Trophoblast cell (in vitro differentiated cells and primary cell): ENCODE results near the gene NTM.
"Not testable (repeated sequence)": the region's sequence is repeated elsewhere in the genome, so short reads cannot be mapped to it uniquely, and the experiment has no call there.

ENCODE experiments used
- DNase-seq, 2 donors: peaks; one replicate each; pipeline ENCODE4 v3.0.0-alpha.2; 2016
- H2AFZ ChIP-seq: 2 replicates; pipeline ENCODE4 v1.6.1; 2013; ENCODE audit warnings: low read length, moderate library complexity, mild to moderate bottlenecking; ENCODE audit not compliant: insufficient read depth, poor library complexity
- H2AK5ac ChIP-seq: 2 replicates; pipeline ENCODE4 v1.6.1; 2013; ENCODE audit warnings: mild to moderate bottlenecking, low read length
- H2BK120ac ChIP-seq: 2 replicates; pipeline ENCODE4 v1.6.1; 2013; ENCODE audit warnings: low read length, mild to moderate bottlenecking, moderate library complexity; ENCODE audit not compliant: insufficient read depth, poor library complexity
- H2BK12ac ChIP-seq: 2 replicates; pipeline ENCODE4 v1.6.1; 2013; ENCODE audit warnings: mild to moderate bottlenecking, low read length, moderate library complexity
- H2BK5ac ChIP-seq: 2 replicates; pipeline ENCODE4 v1.6.1; 2013; ENCODE audit warnings: low read length, low read depth, moderate library complexity, mild to moderate bottlenecking; ENCODE audit not compliant: poor library complexity
- H3K14ac ChIP-seq: 2 replicates; pipeline ENCODE4 v1.6.1; 2013; ENCODE audit warnings: mild to moderate bottlenecking, low read length
- H3K18ac ChIP-seq: 2 replicates; pipeline ENCODE4 v1.6.1; 2013; ENCODE audit warnings: mild to moderate bottlenecking, low read length
- H3K23ac ChIP-seq: 2 replicates; pipeline ENCODE4 v1.6.1; 2013; ENCODE audit warnings: low read length
- H3K27ac ChIP-seq: 2 replicates; pipeline ENCODE4 v1.5.1; 2013; ENCODE audit warnings: low read depth, mild to moderate bottlenecking, inconsistent platforms, low read length, moderate library complexity
- H3K27me3 ChIP-seq: 2 replicates; pipeline ENCODE4 v1.6.1; 2013; ENCODE audit warnings: inconsistent platforms, mild to moderate bottlenecking, low read length, moderate library complexity; ENCODE audit not compliant: insufficient read depth
- H3K36me3 ChIP-seq, 2 experiments: 1 replicate in 1 of 2; 2 replicates in 1 of 2; pipeline ENCODE4 v1.6.1; 2013; ENCODE audit warnings: low read length in 2 of 2, mild to moderate bottlenecking in 2 of 2, moderate library complexity in 1 of 2; ENCODE audit not compliant: insufficient read depth in 2 of 2, control insufficient read depth in 1 of 2
- H3K4ac ChIP-seq: 2 replicates; pipeline ENCODE4 v1.6.1; 2013; ENCODE audit warnings: low read depth, mild to moderate bottlenecking, low read length, moderate library complexity
- H3K4me1 ChIP-seq, 2 experiments: 1 replicate in 1 of 2; 2 replicates in 1 of 2; pipeline ENCODE4 v1.6.1; 2013; ENCODE audit warnings: low read length in 2 of 2, mild to moderate bottlenecking in 2 of 2, moderate library complexity in 1 of 2; ENCODE audit not compliant: insufficient read depth in 2 of 2, control insufficient read depth in 1 of 2
- H3K4me2 ChIP-seq: 2 replicates; pipeline ENCODE4 v1.6.1; 2013; ENCODE audit warnings: inconsistent platforms, mild to moderate bottlenecking, low read length, moderate library complexity
- H3K4me3 ChIP-seq: 2 replicates; pipeline ENCODE4 v1.5.1; 2013; ENCODE audit warnings: mild to moderate bottlenecking, low read depth, low read length, inconsistent platforms
- H3K79me1 ChIP-seq: one replicate; pipeline ENCODE4 v1.6.1; 2013; ENCODE audit warnings: low read length
- H3K79me2 ChIP-seq: 2 replicates; pipeline ENCODE4 v1.6.1; 2013; ENCODE audit warnings: low read length, mild to moderate bottlenecking; ENCODE audit not compliant: control insufficient read depth, insufficient read depth, poor library complexity
- H3K9ac ChIP-seq: 2 replicates; pipeline ENCODE4 v1.6.1; 2013; ENCODE audit warnings: mild to moderate bottlenecking, low read length
- H3K9me3 ChIP-seq: 2 replicates; pipeline ENCODE4 v1.6.1; 2013; ENCODE audit warnings: low read depth, mild to moderate bottlenecking, control low read depth, inconsistent platforms, low read length; ENCODE audit not compliant: insufficient read depth
- H4K12ac ChIP-seq: 2 replicates; pipeline ENCODE4 v1.6.1; 2013; ENCODE audit warnings: low read depth, mild to moderate bottlenecking, low read length, moderate library complexity
- H4K8ac ChIP-seq: 2 replicates; pipeline ENCODE4 v1.6.1; 2013; ENCODE audit warnings: low read depth, mild to moderate bottlenecking, low read length, moderate library complexity
- H4K91ac ChIP-seq: one replicate; pipeline ENCODE4 v1.6.1; 2013; ENCODE audit warnings: low read depth, mild to moderate bottlenecking, low read length, moderate library complexity
- WGBS: extraction: QIAGEN DNeasy Blood & Tissue Kit; methylation state at CpG from one replicate; pipeline ENCODE4 v1.1.7; 2013; ENCODE audit warnings: missing lambda C conversion rate; ENCODE audit not compliant: insufficient read length, insufficient coverage; ENCODE audit errors: extremely low coverage; 5-methylcytosine and 5-hydroxymethylcytosine counted together

Gene NTM

GRCh38 chr11:131422496-131422895, 52.1 kb downstream of the NTM start:
- H3K79me1 ChIP-seq: peaks cover 9% of the 10 kb centered on the region
- H4K91ac ChIP-seq: no peak overlapping the region

GRCh38 chr11:131423688-131424087, 53.3 kb downstream of the NTM start:
- no peak overlapping the region for H3K14ac ChIP-seq
- H3K79me1 ChIP-seq: peaks cover 9% of the 10 kb centered on the region
- no peak overlapping the region for H4K8ac ChIP-seq
- H3K23ac ChIP-seq: no peak overlapping the region
- H2AFZ ChIP-seq: no peak overlapping the region
- H3K9ac ChIP-seq: no peak overlapping the region
- H2AK5ac ChIP-seq: no peak overlapping the region
- H3K4me1 ChIP-seq: peaks cover 14 to 15% of the 10 kb centered on the region in 2 experiments
- H3K36me3 ChIP-seq: no peaks in the 10 kb centered on the region
- no peak overlapping the region for H4K12ac ChIP-seq
- no peaks in the 10 kb centered on the region for H3K27me3 ChIP-seq
- no peak overlapping the region for H4K91ac ChIP-seq
- H3K4ac ChIP-seq: no peak overlapping the region
- H3K9me3 ChIP-seq: no peaks in the 10 kb centered on the region
- H2BK5ac ChIP-seq: no peak overlapping the region
- no CpG with 5 or more reads among the region's 4 CpGs for WGBS
- H3K27ac ChIP-seq: peak overlapping the region; percentile 62
- H3K4me2 ChIP-seq: peak overlapping the region; percentile 54
- H3K18ac ChIP-seq: no peak overlapping the region
- DNase-seq: peak; percentile 96 to 98
- no peaks in the 10 kb centered on the region for H3K79me2 ChIP-seq
- no peak overlapping the region for H3K4me3 ChIP-seq
- H2BK12ac ChIP-seq: peak overlapping the region; percentile 68
- H2BK120ac ChIP-seq: peak overlapping the region; percentile 41

More at GRCh38 chr11:131422496-131422895, 52.1 kb downstream of the NTM start:
- Histone ChIP-seq H3K4me2 (no peak overlapping the region), H4K8ac (no peak overlapping the region), H4K12ac (no peak overlapping the region), H3K9me3 (no peaks in the 10 kb centered on the region), H3K79me2 (no peaks in the 10 kb centered on the region), H3K4me1 (peaks cover 14 to 15% of the 10 kb centered on the region in 2 experiments), H3K4ac (no peak overlapping the region), H2BK120ac (no peak overlapping the region), H3K14ac (no peak overlapping the region), H3K27ac (no peak overlapping the region), H3K27me3 (no peaks in the 10 kb centered on the region), H3K36me3 (no peaks in the 10 kb centered on the region), H3K4me3 (no peak overlapping the region), H2BK12ac (no peak overlapping the region), H3K9ac (no peak overlapping the region), H3K23ac (no peak overlapping the region), H2AFZ (no peak overlapping the region), H2BK5ac (no peak overlapping the region), H2AK5ac (no peak overlapping the region), H3K18ac (no peak overlapping the region)
- DNase-seq: peak; percentile 69 to 85
- no CpG with 5 or more reads among the region's 4 CpGs for WGBS

DNA sequence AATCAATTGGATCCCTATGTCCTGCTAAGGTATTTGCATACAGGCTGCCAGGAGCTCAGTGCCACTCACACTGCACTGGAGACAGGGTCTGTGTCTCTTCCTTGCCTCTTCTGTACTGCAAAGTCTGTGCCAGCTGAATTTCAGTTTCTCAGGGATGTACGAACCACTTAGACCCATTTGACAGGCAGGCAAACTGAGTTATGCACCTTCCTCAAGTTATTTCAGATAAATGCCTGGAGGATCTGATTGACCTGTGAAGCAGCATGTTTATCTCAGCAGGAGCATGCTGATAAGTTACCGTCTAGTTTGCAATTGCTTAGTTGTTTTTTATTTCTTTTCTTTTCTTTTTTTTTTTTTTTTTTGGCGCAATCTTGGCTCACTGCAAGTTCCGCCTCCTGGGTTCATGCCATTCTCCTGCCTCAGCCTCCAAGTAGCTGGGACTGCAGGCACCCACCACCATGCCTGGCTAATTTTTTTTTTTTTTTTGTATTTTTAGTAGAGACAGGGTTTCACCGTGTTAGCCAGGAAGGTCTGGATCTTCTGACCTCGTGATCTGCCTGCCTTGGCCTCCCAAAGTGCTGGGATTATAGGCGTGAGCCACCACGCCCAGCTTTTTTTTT, 54.0 kb downstream of the NTM start:
- Histone ChIP-seq H2BK120ac (peak overlapping the region; percentile 90), H2AK5ac (peak overlapping the region; percentile 70), H3K4me1 (peaks cover 14 to 15% of the 10 kb centered on the region in 2 experiments), H2BK12ac (peak overlapping the region; percentile 72), H2BK5ac (peak overlapping the region; percentile 53), H4K91ac (peak overlapping the region; percentile 41), H3K14ac (peak overlapping the region; percentile 72), H4K8ac (peak overlapping the region; percentile 39)
- H3K79me2 ChIP-seq, H3K18ac ChIP-seq, H3K36me3 ChIP-seq, H3K4me3 ChIP-seq, H3K27me3 ChIP-seq, H3K79me1 ChIP-seq, H2AFZ ChIP-seq, H3K23ac ChIP-seq, H3K9me3 ChIP-seq, H3K27ac ChIP-seq, H4K12ac ChIP-seq, H3K9ac ChIP-seq, H3K4me2 ChIP-seq, H3K4ac ChIP-seq: not testable (repeated sequence)
- DNase-seq: peak; percentile 42 to 71
- WGBS: no CpG with 5 or more reads among the region's 8 CpGs

GRCh38 chr11:131425285-131425684, 54.9 kb downstream of the NTM start:
- no peak overlapping the region for H2BK5ac ChIP-seq
- no CpG with 5 or more reads among the region's 5 CpGs for WGBS
- no peak overlapping the region for H2BK120ac ChIP-seq
- H3K79me1 ChIP-seq: peaks cover 9% of the 10 kb centered on the region
- H4K8ac ChIP-seq: no peak overlapping the region
- no peak overlapping the region for H3K4me2 ChIP-seq
- no peak overlapping the region for H3K23ac ChIP-seq
- no peaks in the 10 kb centered on the region for H3K9me3 ChIP-seq
- no peaks in the 10 kb centered on the region for H3K79me2 ChIP-seq
- DNase-seq: no peak
- no peak overlapping the region for H2BK12ac ChIP-seq
- H2AFZ ChIP-seq: no peak overlapping the region
- no peak overlapping the region for H3K27ac ChIP-seq
- H3K27me3 ChIP-seq: no peaks in the 10 kb centered on the region
- H4K12ac ChIP-seq: no peak overlapping the region
- H3K14ac ChIP-seq: no peak overlapping the region
- H3K36me3 ChIP-seq: no peaks in the 10 kb centered on the region
- H2AK5ac ChIP-seq: no peak overlapping the region
- H3K4me1 ChIP-seq: peaks cover 14 to 15% of the 10 kb centered on the region in 2 experiments
- H3K9ac ChIP-seq: no peak overlapping the region
- H3K18ac ChIP-seq: no peak overlapping the region
- H3K4me3 ChIP-seq: no peak overlapping the region
- H3K4ac ChIP-seq: no peak overlapping the region
- H4K91ac ChIP-seq: no peak overlapping the region
